IMR-90 (cell line): Measurements from ENCODE around the gene FAM171A1.

Source experiments
- FOS ChIP-seq: fragments of 150-350 bp; IDR thresholded peaks from 2 replicates; pipeline ENCODE4 v1.6.1; 2016; ENCODE audit warnings: low read depth, low read length
- MAZ ChIP-seq: IDR thresholded peaks from 2 replicates; pipeline ENCODE4 v1.6.1; 2012; ENCODE audit warnings: low read depth, mild to moderate bottlenecking, low read length, improper control_type of control experiment, moderate library complexity, borderline replicate concordance
- MXI1 ChIP-seq: IDR thresholded peaks from 2 replicates; pipeline ENCODE4 v1.6.1; 2012; ENCODE audit warnings: low read depth, mild to moderate bottlenecking, low read length, moderate library complexity, borderline replicate concordance
- POLR2A ChIP-seq: IDR thresholded peaks from 2 replicates; pipeline ENCODE4 v1.6.1; 2012; ENCODE audit warnings: mild to moderate bottlenecking, low read depth, low read length
- RAD21 ChIP-seq: IDR thresholded peaks from 2 replicates; pipeline ENCODE4 v1.6.1; 2012; ENCODE audit warnings: low read length, improper control_type of control experiment
- RCOR1 ChIP-seq: IDR thresholded peaks from 2 replicates; pipeline ENCODE4 v1.6.1; 2012; ENCODE audit warnings: mild to moderate bottlenecking, low read length, improper control_type of control experiment; ENCODE audit not compliant: insufficient replicate concordance
- RFX5 ChIP-seq: IDR thresholded peaks from 2 replicates; pipeline ENCODE4 v1.8.0; 2012; ENCODE audit warnings: low read depth, mild to moderate bottlenecking, low read length, moderate library complexity
- SMC3 ChIP-seq: fragments of 150-350 bp; IDR thresholded peaks from 2 replicates; pipeline ENCODE4 v1.6.1; 2016; ENCODE audit warnings: low read depth, mild to moderate bottlenecking, antibody characterized with exemption, low read length, moderate library complexity
- TF ChIP-seq, protein P1 (sequence below): fragments of 150-350 bp; IDR thresholded peaks from 2 replicates; pipeline ENCODE4 v1.6.1; 2017; ENCODE audit warnings: mild to moderate bottlenecking, antibody characterized with exemption, low read length, low read depth
- TF ChIP-seq, protein P2 (sequence below): conservative IDR thresholded peaks from 2 replicates; pipeline ENCODE4 v1.5.1; 2012; ENCODE audit warnings: mild to moderate bottlenecking, low read depth, low read length, improper control_type of control experiment

DNA sequence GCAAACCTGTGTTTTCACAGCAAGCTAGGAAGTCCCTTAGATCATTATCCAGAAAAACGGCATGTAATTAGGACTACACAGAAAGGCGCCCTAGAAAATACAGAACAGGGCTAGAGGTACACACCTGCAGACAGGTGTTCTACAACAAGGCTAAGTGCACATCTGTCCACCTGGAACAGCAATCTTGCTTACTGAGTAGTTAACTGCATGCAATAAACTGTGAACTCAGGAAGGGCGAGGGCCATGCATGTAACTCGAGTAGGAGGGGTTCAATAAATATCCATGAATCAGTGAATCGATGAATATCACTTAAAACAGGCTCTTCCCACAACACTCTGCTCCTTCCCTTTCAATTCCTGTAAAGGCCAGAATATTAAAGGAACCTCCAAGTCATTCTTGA is 22.0 kb downstream of the FAM171A1 start:
- TF ChIP-seq, protein P1, sequence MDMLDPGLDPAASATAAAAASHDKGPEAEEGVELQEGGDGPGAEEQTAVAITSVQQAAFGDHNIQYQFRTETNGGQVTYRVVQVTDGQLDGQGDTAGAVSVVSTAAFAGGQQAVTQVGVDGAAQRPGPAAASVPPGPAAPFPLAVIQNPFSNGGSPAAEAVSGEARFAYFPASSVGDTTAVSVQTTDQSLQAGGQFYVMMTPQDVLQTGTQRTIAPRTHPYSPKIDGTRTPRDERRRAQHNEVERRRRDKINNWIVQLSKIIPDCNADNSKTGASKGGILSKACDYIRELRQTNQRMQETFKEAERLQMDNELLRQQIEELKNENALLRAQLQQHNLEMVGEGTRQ: no peak
- no peak for TF ChIP-seq MXI1
- TF ChIP-seq, protein P2, sequence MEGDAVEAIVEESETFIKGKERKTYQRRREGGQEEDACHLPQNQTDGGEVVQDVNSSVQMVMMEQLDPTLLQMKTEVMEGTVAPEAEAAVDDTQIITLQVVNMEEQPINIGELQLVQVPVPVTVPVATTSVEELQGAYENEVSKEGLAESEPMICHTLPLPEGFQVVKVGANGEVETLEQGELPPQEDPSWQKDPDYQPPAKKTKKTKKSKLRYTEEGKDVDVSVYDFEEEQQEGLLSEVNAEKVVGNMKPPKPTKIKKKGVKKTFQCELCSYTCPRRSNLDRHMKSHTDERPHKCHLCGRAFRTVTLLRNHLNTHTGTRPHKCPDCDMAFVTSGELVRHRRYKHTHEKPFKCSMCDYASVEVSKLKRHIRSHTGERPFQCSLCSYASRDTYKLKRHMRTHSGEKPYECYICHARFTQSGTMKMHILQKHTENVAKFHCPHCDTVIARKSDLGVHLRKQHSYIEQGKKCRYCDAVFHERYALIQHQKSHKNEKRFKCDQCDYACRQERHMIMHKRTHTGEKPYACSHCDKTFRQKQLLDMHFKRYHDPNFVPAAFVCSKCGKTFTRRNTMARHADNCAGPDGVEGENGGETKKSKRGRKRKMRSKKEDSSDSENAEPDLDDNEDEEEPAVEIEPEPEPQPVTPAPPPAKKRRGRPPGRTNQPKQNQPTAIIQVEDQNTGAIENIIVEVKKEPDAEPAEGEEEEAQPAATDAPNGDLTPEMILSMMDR: no peak
- no peak for TF ChIP-seq POLR2A
- TF ChIP-seq SMC3: no peak
- no peak for TF ChIP-seq RAD21
- no peak for TF ChIP-seq RCOR1
- TF ChIP-seq FOS: no peak
- no peak for TF ChIP-seq RFX5
- TF ChIP-seq MAZ: no peak
